Spleen (tissue), 7 donors: ENCODE data around the gene TNFRSF13B.

Experiments used
- CTCF ChIP-seq, 11 experiments: fragments of 200-600 bp in 7 of 11; fragments of 450-650 bp in 4 of 11; sonication (generic) in 4 of 11; IDR thresholded peaks in 8 of 11; conservative IDR thresholded peaks in 3 of 11; 1 replicate in 7 of 11; 2 replicates in 4 of 11; pipeline versions ENCODE4 v1.4.0 to v1.8.0; 2016 to 2021; ENCODE audit warnings: antibody characterized with exemption in 11 of 11, inconsistent platforms in 4 of 11, mild to moderate bottlenecking in 1 of 11
- POLR2A ChIP-seq, 3 donors: fragments of 450-650 bp; IDR thresholded peaks; one replicate each; pipeline ENCODE4 v1.5.1; 2017; ENCODE audit warnings: antibody characterized with exemption in 3 of 3, mild to moderate bottlenecking in 1 of 3
- POLR2AphosphoS5 ChIP-seq, 3 donors: sonication (generic); formaldehyde crosslinking; IDR thresholded peaks; one replicate each; pipeline ENCODE4 v1.5.1; 2017; ENCODE audit warnings: antibody characterized with exemption in 3 of 3
- donor health status: DM: no; HTN: no; CAD: no; lungs with moderate emphysema.
- donor health status: DM: no; HTN: no; CAD: no.
- donor health status: DM: no; HTN: no; CAD: no.

- no peak for TF ChIP-seq CTCF (IDR thresholded peaks at IDR 0.05 in 8 of 11, conservative IDR thresholded peaks at IDR 0.05 in 3 of 11)
- no peak for TF ChIP-seq POLR2AphosphoS5 (IDR thresholded peaks at IDR 0.05)
- TF ChIP-seq POLR2A (IDR thresholded peaks at IDR 0.05): no peak
Observed at GRCh38 chr17:16961792-16962191, 10.1 kb downstream of the TNFRSF13B start.
